Measurements from ENCODE around the gene MYOZ1. TPM values are rescaled to one million over a fixed set of nuclear protein-coding genes. Genes with fewer than 3 reads are reported as not detected.

The MYOZ1 gene
- total RNA-seq, 3 donors from 2014 or later = 0.80 to 1.2 (median 0.98) TPM

DNA sequence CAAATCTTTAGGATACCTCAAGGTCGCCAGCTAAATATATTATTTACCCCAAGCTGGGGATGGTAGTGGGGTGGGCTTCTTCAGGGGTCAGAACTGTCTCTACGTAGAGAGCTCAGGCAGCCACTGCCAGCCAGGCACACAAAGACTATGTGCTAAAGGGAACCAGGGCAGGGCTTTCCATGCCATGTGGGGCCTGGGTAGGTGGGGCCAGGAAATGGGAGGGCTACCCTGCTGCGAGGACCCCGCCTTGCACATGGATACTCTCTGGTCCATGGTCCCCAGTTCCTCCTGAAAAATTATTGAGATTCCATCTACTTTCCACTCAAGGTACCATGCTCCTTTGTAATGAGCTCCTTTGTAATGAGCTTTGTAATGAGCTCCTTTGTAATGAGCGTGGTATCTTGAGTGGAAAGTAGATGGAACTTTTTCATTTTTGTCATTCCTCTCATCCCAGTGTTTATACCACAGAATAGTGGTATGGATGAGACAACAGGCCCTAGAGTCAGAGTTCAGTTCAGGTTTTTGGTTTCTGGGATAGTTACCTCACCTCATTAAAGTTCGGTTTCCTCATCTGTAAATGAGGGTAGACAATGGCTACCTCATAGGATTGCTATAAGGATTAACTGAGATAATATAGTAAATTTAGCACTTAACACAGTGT, 8.7 kb upstream of the MYOZ1 start:
- intact Hi-C loops (cut with DNase I; ENCODE audit: low total_unique reads) = no loop called here
- TF ChIP-seq POLR2AphosphoS5 (IDR thresholded peaks at IDR 0.05) = no peak
- TF ChIP-seq POLR2A (IDR thresholded peaks at IDR 0.05) = no peak
- TF ChIP-seq, protein P1, sequence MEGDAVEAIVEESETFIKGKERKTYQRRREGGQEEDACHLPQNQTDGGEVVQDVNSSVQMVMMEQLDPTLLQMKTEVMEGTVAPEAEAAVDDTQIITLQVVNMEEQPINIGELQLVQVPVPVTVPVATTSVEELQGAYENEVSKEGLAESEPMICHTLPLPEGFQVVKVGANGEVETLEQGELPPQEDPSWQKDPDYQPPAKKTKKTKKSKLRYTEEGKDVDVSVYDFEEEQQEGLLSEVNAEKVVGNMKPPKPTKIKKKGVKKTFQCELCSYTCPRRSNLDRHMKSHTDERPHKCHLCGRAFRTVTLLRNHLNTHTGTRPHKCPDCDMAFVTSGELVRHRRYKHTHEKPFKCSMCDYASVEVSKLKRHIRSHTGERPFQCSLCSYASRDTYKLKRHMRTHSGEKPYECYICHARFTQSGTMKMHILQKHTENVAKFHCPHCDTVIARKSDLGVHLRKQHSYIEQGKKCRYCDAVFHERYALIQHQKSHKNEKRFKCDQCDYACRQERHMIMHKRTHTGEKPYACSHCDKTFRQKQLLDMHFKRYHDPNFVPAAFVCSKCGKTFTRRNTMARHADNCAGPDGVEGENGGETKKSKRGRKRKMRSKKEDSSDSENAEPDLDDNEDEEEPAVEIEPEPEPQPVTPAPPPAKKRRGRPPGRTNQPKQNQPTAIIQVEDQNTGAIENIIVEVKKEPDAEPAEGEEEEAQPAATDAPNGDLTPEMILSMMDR (IDR thresholded peaks at IDR 0.05) = no peak
- H3K4me1 ChIP-seq = no peaks in the 10 kb centered on the region

DNA sequence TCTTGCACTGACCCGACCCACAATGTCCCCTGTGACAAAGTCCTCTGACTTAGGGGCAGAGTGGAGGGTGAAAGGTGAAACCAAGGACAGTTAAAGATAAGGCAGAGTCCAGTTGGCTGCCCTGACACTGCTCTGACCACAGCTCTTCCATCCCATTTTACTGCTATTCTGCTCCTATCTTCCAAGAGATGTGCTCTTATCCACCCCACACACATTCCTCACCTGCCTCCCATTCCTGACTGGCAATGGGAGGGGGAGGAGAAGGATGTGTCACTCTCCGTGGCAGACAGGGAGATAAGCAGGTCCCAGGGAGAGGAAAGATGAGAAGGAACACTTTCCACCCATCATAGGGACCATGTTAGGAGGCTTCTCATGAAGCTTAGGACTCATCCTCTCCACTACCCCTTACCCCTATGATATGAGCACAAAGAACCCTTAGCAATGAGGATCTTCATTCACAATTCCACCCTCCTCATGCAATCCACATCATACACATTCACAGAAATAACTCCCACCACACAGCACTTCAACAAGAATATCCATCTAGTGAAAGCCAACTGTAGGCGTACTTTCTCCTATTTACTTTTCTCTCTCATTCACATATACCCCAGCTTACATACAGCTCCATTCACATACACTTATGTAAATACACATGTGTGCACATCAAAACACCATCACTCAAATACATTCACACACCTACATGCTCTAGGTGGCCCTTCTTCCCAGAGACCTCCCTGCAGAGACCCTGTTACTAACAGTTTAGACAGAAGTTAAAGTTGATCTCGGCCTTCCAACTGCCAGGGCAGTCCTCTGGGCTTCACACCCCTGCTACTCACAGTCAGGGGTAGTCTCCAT, 7.9 kb upstream of the MYOZ1 start:
- Histone ChIP-seq H3K27ac (no peak overlapping the region), H3K36me3 (no peaks in the 10 kb centered on the region), H3K4me3 (no peak overlapping the region), H3K9me3 (no peaks in the 10 kb centered on the region), H3K4me1 (no peaks in the 10 kb centered on the region), H3K27me3 (no peaks in the 10 kb centered on the region)
- no peak for DNase-seq (ENCODE audit: low spot score in 2 of 2)
- intact Hi-C loops (cut with DNase I; ENCODE audit: low total_unique reads) = no loop called here
- TF ChIP-seq, protein P1 (IDR thresholded peaks at IDR 0.05) = no peak
- TF ChIP-seq POLR2AphosphoS5 (IDR thresholded peaks at IDR 0.05) (no peak), POLR2A (IDR thresholded peaks at IDR 0.05) (no peak)

More for the DNA sequence above, 8.7 kb upstream of the MYOZ1 start:
- no peak for DNase-seq (ENCODE audit: low spot score in 2 of 2)
- no peaks in the 10 kb centered on the region for H3K36me3 ChIP-seq
- no peak overlapping the region for H3K27ac ChIP-seq
- no peaks in the 10 kb centered on the region for H3K27me3 ChIP-seq
- no peaks in the 10 kb centered on the region for H3K9me3 ChIP-seq
- H3K4me3 ChIP-seq = no peak overlapping the region

DNA sequence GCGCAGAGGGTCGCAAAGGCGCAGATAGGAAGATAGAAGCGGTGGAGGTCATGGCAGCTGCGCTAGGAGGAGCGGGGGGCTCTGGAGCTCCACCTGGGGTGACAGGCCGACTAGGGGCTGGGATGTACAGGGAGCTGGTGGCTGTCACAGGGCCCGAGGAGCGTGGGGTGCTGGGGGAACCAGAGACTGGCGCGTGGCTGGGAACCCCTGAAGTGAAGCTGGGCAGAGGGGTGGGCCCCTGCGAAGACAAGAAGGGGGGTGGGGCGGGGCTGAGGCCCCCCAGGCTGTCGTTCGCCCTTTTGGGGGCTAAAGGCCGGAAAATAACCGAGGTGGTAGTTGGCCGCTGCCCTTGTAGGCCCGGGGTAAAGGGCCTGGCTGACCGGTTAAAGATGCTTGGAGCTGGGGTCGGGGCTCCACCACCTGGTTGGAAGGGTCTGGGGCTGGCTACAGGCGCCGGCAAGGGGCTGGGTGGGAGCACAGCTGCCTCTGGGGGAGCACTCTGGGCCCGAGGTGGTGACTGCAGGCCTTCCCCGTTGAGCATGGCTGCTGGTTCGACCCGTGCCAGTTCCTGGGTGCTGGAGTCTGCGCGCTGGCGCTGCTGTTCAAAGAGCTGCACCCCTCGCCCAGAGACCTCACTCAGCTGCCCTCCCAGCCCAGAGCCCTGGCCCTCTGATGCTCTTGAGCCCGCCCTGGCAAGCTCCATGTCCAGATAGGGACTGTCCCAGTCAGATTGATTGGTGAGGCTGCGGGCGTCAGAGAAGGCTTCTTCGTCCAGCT, 6.8 kb upstream of the MYOZ1 start:
- Histone ChIP-seq H3K36me3 (no peaks in the 10 kb centered on the region), H3K27ac (peak overlapping the region; percentile 48 to 59), H3K27me3 (no peaks in the 10 kb centered on the region), H3K4me3 (peak overlapping the region; percentile 64 to 92 (median 78)), H3K4me1 (no peaks in the 10 kb centered on the region), H3K9me3 (no peaks in the 10 kb centered on the region)
- TF ChIP-seq POLR2AphosphoS5 (IDR thresholded peaks at IDR 0.05) (no peak), POLR2A (IDR thresholded peaks at IDR 0.05) (no peak)
- TF ChIP-seq, protein P1 (IDR thresholded peaks at IDR 0.05) = no peak
- intact Hi-C loops (cut with DNase I; ENCODE audit: low total_unique reads) = no loop called here
- DNase-seq (ENCODE audit: low spot score in 2 of 2) = no peak

DNA sequence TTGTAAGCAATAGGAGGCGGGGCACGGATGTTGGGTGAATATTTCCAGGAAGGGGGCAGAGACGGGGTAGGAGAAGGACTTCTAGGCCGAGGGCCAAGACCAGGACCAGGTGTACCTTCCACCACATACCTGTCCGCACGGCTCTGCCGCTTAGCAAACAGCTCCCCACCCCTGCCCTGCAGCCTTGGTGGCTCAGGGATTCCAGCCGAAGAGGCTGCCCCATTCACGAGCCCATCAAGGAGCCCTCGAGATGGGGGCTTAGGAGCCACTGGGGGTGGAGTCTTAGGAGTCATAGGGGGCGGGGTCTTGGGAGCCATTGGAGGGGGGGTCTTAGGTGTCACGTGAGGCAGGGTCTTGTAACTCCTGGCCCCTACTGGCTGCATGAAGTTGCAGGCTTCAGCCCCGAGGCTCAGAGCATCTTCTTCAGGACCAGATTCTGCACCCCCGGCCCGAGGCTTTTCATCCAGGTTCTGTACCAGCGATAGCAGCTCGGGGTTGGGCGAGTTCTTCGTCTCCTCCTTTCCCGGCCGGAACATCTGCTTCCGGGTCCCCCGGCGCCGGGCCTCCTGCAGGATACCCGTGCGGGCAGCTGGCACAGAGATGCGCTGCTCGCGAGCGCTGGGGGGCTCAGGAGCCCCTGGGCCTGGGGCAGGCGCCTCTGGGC, 6.1 kb upstream of the MYOZ1 start:
- no peaks in the 10 kb centered on the region for H3K4me1 ChIP-seq
- TF ChIP-seq, protein P1 (IDR thresholded peaks at IDR 0.05) = no peak
- TF ChIP-seq POLR2A (IDR thresholded peaks at IDR 0.05) (no peak), POLR2AphosphoS5 (IDR thresholded peaks at IDR 0.05) (no peak)
- H3K9me3 ChIP-seq = no peaks in the 10 kb centered on the region
- peak; percentile 40 to 71 for DNase-seq (ENCODE audit: low spot score in 2 of 2)
- H3K27me3 ChIP-seq = no peaks in the 10 kb centered on the region
- no peaks in the 10 kb centered on the region for H3K36me3 ChIP-seq
- intact Hi-C loops (cut with DNase I; ENCODE audit: low total_unique reads) = no loop called here
- peak overlapping the region; percentile 64 to 92 (median 78) for H3K4me3 ChIP-seq
- peak overlapping the region; percentile 48 to 59 for H3K27ac ChIP-seq
